Renal cortex interstitium (tissue), 3 donors: ENCODE results near the gene NAGA. TPM values are rescaled to one million over a fixed set of nuclear protein-coding genes. Genes with fewer than 3 reads are reported as not detected.

Experiments
- polyA plus RNA-seq, 3 donors: library from polyadenylated mRNA; unstranded; fragments of 120-200 nt; gene quantifications; one replicate each; pipeline ENCODE4 v1.2.1, GENCODE V29; 2013; ENCODE audit not compliant: insufficient read length in 3 of 3

The NAGA gene
- polyA plus RNA-seq, 3 donors: 20.6 to 28.3 (median 26.3) TPM

Other genes starting within 250 kb of the NAGA start
- gene SREBF2, start 237.7 kb downstream of the NAGA start, polyA plus RNA-seq: 100 to 1,000 TPM; 102 to 103 (median 102) TPM
- 1 to 10 TPM in 2 of 3 donors, under 1 TPM in 1; 0.36 to 1.3 (median 1.0) TPM for gene SHISA8, start 155.7 kb downstream of the NAGA start, polyA plus RNA-seq
- gene TNFRSF13C, start 144.0 kb downstream of the NAGA start, polyA plus RNA-seq: 1 to 10 TPM; 1.8 to 3.4 (median 1.8) TPM
- 10 to 100 TPM; 10.9 to 17.7 (median 13.7) TPM for gene CENPM, start 123.7 kb downstream of the NAGA start, polyA plus RNA-seq
- 1 to 10 TPM; 5.9 to 9.2 (median 8.7) TPM for gene SEPTIN3, start 101.4 kb downstream of the NAGA start, polyA plus RNA-seq
- gene WBP2NL, start 72.0 kb downstream of the NAGA start, polyA plus RNA-seq: 1 to 10 TPM; 3.3 to 7.4 (median 4.1) TPM
- gene PHETA2, start 3.4 kb upstream of the NAGA start, polyA plus RNA-seq: 10 to 100 TPM in 1 of 3 donors, 1 to 10 TPM in 2; 9.3 to 13.6 (median 9.5) TPM
- 100 to 1,000 TPM in 1 of 3 donors, 10 to 100 TPM in 2; 82.6 to 114 (median 98.9) TPM for gene SMDT1, start 8.9 kb upstream of the NAGA start, polyA plus RNA-seq
- gene NDUFA6, start 20.0 kb upstream of the NAGA start, polyA plus RNA-seq: 100 to 1,000 TPM in 2 of 3 donors, 10 to 100 TPM in 1; 95.0 to 116 (median 115) TPM
- 10 to 100 TPM in 1 of 3 donors, 1 to 10 TPM in 2; 4.6 to 15.8 (median 5.0) TPM for gene CYP2D6, start 60.0 kb upstream of the NAGA start, polyA plus RNA-seq
- 10 to 100 TPM; 26.6 to 30.6 (median 28.7) TPM for gene TCF20, start 199.8 kb upstream of the NAGA start, polyA plus RNA-seq